NOMO-1 (cell line): ENCODE measurements around the gene ST6GALNAC6.
A peak's percentile ranks its signal among the peaks of the same experiment; 100 is the strongest.

Experiments used
- DNase-seq, 2 experiments: peaks; one replicate each; lab custom pipeline; 2025; ENCODE audit not compliant: unreplicated experiment in 2 of 2; lab: John Stamatoyannopoulos, UW

ST6GALNAC6 gene

DNA sequence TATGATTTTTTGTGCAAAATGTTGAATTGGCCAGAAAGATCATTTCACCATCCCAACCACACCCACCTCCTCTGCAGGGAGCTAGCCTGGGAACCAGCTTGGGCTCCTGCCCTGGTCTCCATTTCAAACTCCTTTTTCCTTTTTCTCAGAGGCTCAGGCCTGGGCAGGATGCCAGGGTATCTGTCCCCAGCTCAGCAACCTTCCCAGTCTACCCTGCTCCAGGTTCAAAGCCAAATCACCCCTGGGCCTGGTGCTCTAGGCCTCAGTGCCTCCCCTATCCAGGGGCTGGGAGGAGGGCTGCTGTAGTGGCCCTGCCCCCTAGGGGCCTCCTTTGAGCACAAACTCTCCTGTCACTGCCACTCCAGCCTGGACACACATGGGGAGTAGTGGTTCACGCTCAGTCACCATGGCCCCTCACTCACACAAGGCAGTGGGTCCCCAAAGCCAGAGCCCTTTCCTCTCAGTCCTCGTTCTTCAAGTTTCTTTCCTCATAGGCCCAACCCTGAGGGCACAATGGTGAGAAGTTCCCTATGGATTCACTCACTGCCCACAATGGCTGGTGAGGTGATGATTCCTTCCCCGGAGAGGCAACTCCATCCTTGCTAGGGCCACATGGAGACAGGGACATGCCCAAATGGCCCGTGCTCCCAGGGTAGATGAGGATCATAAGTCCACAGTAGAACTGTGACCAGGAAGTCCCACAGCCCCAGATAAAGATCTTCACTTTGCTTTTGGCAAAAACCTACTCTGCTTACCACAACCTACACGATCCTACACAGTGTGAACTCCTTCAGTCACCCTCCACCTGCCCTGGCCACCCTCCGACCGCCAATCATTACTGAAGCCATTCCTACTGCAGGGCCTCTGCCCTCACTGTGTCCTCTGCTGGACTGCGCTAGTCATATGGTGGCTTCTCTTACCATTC, 19.0 kb upstream of the ST6GALNAC6 start:
- DNase-seq = no peak

DNA sequence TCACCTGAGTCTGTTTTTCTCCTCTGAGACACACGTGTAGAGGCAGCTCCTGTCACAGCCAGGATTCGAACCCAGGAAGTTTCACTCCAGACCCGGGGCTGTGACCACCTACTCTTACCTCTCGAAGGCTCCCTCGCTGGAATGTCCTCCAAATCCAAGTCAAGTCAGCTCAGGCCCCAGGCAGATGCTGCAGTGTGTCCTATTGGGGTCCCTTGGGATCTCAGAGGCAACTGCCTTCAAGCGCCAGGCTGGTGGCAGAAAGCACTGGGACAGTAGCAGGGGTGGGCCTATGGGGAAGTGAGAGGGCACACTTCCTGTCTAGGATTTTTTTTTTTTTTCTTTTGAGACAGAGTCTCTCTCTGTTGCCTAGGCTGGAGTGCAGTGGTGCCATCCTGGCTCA, 18.2 kb upstream of the ST6GALNAC6 start:
- peak in 1 of 2 experiments; percentile 20 for DNase-seq

DNA sequence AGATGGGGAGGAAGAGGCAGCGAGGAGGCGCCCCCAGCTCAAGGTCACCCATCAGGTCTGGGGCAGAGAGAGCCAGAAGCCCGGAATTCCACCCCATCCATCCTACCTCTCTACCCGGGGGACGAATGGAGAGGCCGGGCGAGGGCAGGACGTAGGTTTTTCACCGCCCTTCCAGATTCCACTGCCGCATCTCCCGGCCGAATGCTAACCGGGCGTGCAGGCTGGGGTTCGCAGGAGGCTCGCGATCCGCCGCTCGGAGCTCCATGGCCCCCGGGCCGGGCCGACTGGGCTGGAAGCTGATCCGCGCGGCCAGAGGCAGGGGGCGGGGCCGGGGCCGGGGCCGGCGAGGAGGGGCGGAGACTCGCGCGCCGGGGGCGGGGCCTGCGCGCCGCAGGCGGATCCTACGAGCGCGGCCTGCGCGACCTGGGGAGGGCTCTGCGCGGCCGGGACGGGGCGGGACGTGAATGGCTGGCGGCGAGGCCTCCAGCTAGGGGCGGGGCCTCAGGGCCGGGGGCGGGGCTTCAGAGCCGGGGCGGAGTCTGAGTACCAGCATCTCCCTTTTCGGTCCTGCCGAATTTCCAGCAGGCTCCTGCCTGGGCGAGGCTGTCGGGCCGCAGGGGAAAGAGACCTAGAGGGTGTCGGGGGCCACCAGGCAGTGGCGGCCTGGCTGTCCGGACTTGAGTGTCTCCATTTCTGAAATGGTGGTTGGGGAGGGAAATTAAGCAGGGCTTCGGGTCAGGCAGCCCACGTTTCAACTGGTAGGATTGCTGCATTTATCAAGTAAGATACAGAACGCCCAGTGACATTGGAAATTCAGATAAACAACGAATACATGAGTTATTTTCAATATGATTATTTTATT, 17.5 kb upstream of the ST6GALNAC6 start, which contains the start of gene ST6GALNAC4:
ST6GALNAC4 (minus strand) TSS at position 322 of the 862 bp plus-strand sequence. CDS start 622 bp downstream, outside the sequence.
- peak; percentile 83 to 91 for DNase-seq

GRCh38 chr9:127915801-127916719, 16.7 kb upstream of the ST6GALNAC6 start:
- no peak for DNase-seq

- no peak for DNase-seq
These were observed 15.9 kb upstream of the ST6GALNAC6 start for GRCh38 chr9:127915325-127915752.

DNA sequence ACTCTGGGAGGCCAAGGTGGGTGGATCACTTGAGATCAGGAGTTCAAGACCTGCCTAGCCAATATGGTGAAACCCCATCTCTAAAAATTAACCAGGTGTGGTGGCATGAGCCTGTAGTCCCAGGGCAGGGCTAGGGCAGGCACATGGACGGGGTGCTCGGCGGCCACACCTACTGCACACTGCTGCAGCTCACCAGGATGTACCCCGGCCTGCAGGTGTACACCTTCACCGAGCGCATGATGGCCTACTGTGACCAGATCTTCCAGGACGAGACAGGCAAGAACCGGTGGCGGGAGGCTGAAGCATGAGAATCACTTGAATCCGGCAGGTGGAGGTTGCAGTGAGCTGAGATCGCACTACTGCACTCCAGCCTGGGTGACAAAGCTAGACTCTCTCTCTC, 14.3 kb upstream of the ST6GALNAC6 start:
- no peak for DNase-seq

DNA sequence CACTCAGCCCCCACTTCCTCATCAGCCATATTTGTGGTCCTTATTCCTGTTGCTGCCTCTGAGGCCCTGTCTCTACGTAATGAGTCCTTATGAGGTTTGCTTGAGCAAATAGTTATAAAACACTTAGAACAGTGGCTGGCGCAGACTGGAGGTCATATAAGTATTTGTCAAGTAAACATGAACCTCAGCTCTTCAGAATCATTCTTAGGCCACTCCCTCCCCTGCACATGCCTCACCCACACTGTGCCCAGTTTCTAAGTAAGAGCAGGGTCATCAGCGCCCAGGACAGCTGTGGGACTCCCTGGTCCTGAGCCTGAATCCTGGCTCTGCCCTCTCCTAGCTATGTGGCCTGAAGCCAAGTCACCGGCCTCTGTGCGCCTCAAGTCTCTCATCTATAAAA, 13.5 kb upstream of the ST6GALNAC6 start:
- DNase-seq = no peak

DNA sequence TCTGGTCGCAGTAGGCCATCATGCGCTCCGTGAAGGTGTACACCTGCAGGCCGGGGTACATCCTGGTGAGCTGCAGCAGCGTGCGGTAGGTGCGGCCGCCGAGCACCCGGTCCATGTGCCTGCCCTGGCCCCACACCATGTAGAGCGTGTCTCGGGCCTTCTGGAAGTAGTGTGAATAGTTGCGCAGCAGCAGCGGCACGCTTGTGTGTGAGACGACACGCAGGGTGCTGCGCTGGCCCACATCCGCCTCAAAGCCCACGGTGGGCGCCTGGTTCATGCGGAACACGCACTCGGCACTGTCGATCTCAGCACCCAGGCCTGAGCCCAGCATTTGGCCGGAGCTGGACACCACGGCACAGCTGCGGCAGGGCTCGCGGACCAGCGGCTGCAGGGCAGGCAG, 12.9 kb upstream of the ST6GALNAC6 start:
- DNase-seq = no peak

- no peak for DNase-seq
These were observed 11.3 kb upstream of the ST6GALNAC6 start for GRCh38 chr9:127910613-127911205.

GRCh38 chr9:127909839-127910273, 10.5 kb upstream of the ST6GALNAC6 start:
- no peak for DNase-seq

DNA sequence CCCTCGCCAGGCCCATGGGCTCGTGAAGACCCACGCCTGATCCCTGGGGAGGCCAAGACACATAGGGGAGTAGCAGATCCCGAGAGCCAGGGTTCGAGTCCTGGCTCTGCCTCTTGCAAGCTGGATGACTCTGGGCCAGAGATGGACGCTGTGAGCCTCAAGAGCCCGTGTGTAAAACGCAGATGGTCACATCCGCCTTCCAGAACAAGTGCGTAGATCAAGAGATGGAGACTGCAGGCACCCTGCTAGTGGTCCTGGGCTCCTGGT, 9.2 kb upstream of the ST6GALNAC6 start:
- DNase-seq = no peak

GRCh38 chr9:127907867-127908659, 8.7 kb upstream of the ST6GALNAC6 start:
- DNase-seq = no peak

- DNase-seq = no peak
These were observed 6.4 kb upstream of the ST6GALNAC6 start for GRCh38 chr9:127905788-127906191.

DNA sequence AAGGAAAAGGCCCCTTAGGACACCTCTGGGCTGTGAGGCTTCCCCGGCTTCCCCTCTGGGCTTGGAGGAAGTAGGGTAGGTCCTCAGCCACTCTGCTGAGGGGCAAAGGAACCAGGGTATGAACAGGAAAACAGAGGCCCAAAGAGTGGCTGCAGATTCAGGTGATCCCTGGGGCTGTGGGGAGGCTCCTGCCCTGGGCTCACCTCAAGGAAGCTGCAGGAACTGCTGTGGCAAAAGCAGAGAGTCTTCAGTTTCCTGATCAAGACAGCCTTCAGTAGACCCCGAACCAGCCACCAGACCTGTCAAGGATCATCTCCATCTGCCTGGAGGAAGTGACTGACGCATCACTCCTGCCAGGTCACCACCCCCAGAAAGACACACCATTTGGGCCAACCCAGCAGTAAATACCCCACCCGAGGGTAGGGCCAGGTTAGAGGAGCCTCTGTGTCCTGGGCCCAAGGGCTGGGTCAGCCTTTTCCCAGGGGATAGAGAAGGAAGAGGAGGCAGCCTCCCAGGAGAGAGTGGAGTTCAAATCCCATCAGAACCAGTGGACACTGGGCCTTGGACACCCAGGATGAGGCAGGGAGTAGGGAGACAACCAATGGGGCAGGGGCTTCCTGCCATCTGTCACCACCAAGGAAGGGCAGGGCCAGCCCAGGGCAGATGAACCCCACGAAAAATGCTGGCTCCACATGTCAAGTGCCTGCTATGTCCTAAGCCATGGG, 5.8 kb upstream of the ST6GALNAC6 start:
- peak in 1 of 2 experiments; percentile 41 for DNase-seq

GRCh38 chr9:127904561-127905003, 5.2 kb upstream of the ST6GALNAC6 start:
- DNase-seq = peak in 1 of 2 experiments; percentile 48

- peak; percentile 66 to 82 for DNase-seq
These were observed 4.4 kb upstream of the ST6GALNAC6 start for GRCh38 chr9:127903557-127904475.

- DNase-seq = no peak
These were observed 823 bp downstream of the ST6GALNAC6 start for GRCh38 chr9:127898433-127899127.
